Thyroid gland (tissue), 4 donors: Measurements from ENCODE around the gene CITED2. TPM values are rescaled to one million over a fixed set of nuclear protein-coding genes. Genes with fewer than 3 reads are reported as not detected.

Source experiments
- DNase-seq, 2 donors: peaks; one replicate each; pipeline ENCODE4 v3.0.0-alpha.2; 2019
- H3K27ac ChIP-seq, 3 donors: fragments of 200-600 bp; sonication (generic); 1 replicate in 2 of 3; 2 replicates in 1 of 3; pipeline ENCODE4 v1.5.1; 2016 to 2019; ENCODE audit warnings: mild to moderate bottlenecking in 1 of 3, moderate library complexity in 1 of 3
- H3K27me3 ChIP-seq: fragments of 200-600 bp; sonication (generic); one replicate; pipeline ENCODE4 v1.5.1; 2019
- H3K36me3 ChIP-seq, 2 donors: fragments of 200-600 bp; sonication (generic); one replicate each; pipeline ENCODE4 v1.5.1; 2016 to 2019
- H3K4me1 ChIP-seq, 2 donors: fragments of 200-600 bp; sonication (generic); one replicate each; pipeline ENCODE4 v1.5.1; 2017 to 2019
- H3K4me3 ChIP-seq, 3 donors: fragments of 200-600 bp; sonication (generic); replicated peaks in 1 of 3; 1 replicate in 2 of 3; 2 replicates in 1 of 3; pipeline ENCODE4 v1.5.1; 2016; ENCODE audit warnings: mild to moderate bottlenecking in 1 of 3
- H3K9me3 ChIP-seq: fragments of 200-600 bp; sonication (generic); one replicate; pipeline ENCODE4 v1.5.1; 2017
- POLR2A ChIP-seq, 2 donors: fragments of 450-650 bp; IDR thresholded peaks; one replicate each; pipeline ENCODE4 v1.6.1; 2017; ENCODE audit warnings: antibody characterized with exemption in 2 of 2, mild to moderate bottlenecking in 2 of 2, moderate library complexity in 1 of 2
- WGBS, 2 donors: methylation state at CpG; one replicate each; pipeline ENCODE4 v1.1.5; 2017; 5-methylcytosine and 5-hydroxymethylcytosine counted together
- intact Hi-C: fragments of 100-400 bp; cut with DNase I; formaldehyde crosslinking; loops from one replicate; pipeline ENCODE4 v1.15.1; 2023
- total RNA-seq, 4 donors: library from RNA; depleted of rRNA; stranded (reverse); fragments of >200 nt; gene quantifications; one replicate each; pipeline ENCODE4 v1.2.3, GENCODE V29; 2016
- TF ChIP-seq, protein P1 (sequence below), 6 experiments: fragments of 200-600 bp in 3 of 6; fragments of 450-650 bp in 3 of 6; sonication (generic) in 3 of 6; IDR thresholded peaks; one replicate each; pipeline ENCODE4 v1.5.1; 2016 to 2019; ENCODE audit warnings: antibody characterized with exemption in 6 of 6, mild to moderate bottlenecking in 2 of 6, inconsistent platforms in 1 of 6, moderate library complexity in 1 of 6

Gene CITED2
- total RNA-seq, 4 donors from 2014 or later, result 178 to 354 (median 261) TPM

DNA sequence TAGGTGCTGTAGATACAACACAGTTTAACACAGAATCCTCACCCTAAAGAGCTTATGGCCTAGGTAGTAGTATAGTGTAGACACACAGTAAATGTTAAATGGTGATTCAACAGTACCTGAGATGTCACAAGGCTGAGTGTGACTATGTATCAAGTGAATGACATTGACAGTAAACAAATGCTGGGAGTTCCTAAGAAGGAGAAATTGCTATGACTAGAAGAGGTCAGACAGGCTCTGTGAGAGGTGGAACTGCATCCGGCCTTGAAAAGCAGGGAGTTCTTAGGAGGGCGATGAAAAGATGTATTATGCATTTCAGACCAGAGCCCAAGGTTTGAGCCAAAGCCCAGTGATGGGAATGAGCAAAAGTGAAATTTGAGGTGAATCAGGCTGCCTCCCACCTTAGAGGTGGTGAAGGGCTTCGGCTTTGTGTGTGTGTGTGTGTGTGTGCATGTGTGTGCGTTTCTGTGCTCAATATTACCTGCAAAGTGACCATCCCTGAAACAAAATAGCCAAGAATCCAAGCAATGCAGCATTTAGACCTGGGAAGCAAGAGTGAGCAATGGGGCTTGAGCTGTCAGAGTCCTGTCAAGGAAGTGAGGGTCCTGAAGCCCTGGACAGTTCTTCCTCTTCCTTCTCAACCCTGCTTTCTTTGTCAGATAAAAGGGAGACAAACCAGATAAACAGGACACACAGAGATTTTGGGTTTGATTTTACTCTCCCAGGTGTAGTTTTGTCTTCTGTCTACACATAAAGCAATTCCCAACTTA, 32.3 kb upstream of the CITED2 start:
- intact Hi-C loops, result no loop called here
- Histone ChIP-seq H3K36me3 (no peaks in the 10 kb centered on the region), H3K9me3 (no peaks in the 10 kb centered on the region), H3K27me3 (no peaks in the 10 kb centered on the region), H3K27ac (no peak overlapping the region), H3K4me1 (no peaks in the 10 kb centered on the region), H3K4me3 (no peak overlapping the region)
- TF ChIP-seq, protein P1, sequence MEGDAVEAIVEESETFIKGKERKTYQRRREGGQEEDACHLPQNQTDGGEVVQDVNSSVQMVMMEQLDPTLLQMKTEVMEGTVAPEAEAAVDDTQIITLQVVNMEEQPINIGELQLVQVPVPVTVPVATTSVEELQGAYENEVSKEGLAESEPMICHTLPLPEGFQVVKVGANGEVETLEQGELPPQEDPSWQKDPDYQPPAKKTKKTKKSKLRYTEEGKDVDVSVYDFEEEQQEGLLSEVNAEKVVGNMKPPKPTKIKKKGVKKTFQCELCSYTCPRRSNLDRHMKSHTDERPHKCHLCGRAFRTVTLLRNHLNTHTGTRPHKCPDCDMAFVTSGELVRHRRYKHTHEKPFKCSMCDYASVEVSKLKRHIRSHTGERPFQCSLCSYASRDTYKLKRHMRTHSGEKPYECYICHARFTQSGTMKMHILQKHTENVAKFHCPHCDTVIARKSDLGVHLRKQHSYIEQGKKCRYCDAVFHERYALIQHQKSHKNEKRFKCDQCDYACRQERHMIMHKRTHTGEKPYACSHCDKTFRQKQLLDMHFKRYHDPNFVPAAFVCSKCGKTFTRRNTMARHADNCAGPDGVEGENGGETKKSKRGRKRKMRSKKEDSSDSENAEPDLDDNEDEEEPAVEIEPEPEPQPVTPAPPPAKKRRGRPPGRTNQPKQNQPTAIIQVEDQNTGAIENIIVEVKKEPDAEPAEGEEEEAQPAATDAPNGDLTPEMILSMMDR (IDR thresholded peaks at IDR 0.05), result no peak
- no peak for TF ChIP-seq POLR2A (IDR thresholded peaks at IDR 0.05)
- WGBS, 2 donors, result 75 to 86% methylated on average over 4 of the region's 4 CpGs
- no peak for DNase-seq

DNA sequence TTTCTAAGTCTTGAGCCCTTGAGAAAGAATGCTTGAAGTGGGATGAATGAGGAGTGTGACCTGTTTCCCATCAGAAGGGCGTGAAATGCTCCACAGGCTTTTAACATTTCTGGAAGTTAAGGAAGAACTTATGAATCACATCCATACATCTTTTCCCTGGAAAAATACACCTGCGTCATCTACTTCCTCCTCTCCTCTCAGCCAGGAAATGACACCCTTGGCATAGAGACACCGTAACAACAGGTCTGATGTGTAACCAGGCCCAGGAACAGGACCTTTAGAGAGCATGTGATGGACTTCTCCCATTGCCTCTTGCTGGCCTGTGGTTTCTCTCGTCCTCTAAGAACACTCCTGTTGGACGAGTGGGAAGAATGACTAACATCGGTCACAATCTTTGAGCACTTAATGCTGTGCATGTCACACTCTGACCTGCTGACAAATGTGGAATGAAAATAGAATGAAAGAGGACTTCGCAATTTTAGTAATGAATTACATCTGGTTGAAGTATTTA, 28.5 kb upstream of the CITED2 start:
- intact Hi-C loops, result no loop called here

DNA sequence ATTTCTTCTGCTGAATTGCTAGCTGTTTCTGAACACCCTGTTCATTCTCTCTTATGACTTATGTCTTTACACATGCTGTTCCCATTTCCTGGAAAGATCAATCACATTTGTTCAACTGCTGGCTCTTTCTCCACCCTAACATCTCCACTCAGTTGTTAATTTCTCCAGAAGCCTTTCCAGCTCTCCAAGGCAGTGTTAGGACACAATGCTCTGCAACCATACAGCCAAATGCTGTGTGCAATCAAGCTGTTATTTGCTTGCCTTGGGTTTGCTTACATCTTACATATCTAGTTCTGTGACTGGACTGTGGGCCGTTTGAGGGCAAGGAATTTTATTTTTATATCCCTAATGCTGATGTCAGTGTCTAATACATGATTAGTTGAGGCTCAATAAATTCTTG, 24.2 kb upstream of the CITED2 start:
- TF ChIP-seq POLR2A (IDR thresholded peaks at IDR 0.05), result no peak
- TF ChIP-seq, protein P1 (IDR thresholded peaks at IDR 0.05), result no peak
- no peaks in the 10 kb centered on the region for H3K4me1 ChIP-seq
- intact Hi-C loops, result no loop called here
- no peak overlapping the region for H3K27ac ChIP-seq
- no peak overlapping the region for H3K4me3 ChIP-seq
- no peak for DNase-seq
- 66 to 68% methylated on average over 1 of the region's 1 CpG for WGBS, 2 donors
- H3K9me3 ChIP-seq, result no peaks in the 10 kb centered on the region
- no peaks in the 10 kb centered on the region for H3K36me3 ChIP-seq
- H3K27me3 ChIP-seq, result no peaks in the 10 kb centered on the region

More for the DNA sequence above, 28.5 kb upstream of the CITED2 start:
- Histone ChIP-seq H3K27ac (no peak overlapping the region), H3K9me3 (no peaks in the 10 kb centered on the region), H3K36me3 (no peaks in the 10 kb centered on the region), H3K4me1 (no peaks in the 10 kb centered on the region), H3K27me3 (no peaks in the 10 kb centered on the region), H3K4me3 (no peak overlapping the region)
- TF ChIP-seq POLR2A (IDR thresholded peaks at IDR 0.05), result no peak
- TF ChIP-seq, protein P1 (IDR thresholded peaks at IDR 0.05), result no peak
- WGBS, 2 donors, result 74 to 80% methylated on average over 7 of the region's 7 CpGs
- DNase-seq, result no peak

DNA sequence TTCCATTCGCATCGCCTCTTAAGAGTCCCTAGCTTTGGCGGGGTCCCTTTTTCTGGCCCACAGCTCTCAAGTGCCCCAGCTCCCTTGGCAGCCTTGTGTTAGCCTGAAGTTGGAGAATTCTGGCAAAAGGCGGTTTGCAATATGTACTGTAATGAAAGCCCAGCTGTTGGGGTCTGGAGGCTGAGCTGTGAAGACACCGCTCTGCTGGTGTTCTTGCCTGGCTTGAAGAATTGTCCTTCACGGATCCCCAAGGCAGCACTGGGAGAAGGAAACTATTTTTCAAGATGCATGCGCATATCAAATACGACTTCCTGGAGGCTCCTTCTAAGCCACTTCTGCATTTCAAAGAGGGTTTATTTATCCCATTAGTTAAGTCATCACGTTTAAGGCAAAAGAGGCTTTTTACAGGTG, 21.4 kb upstream of the CITED2 start:
- no peaks in the 10 kb centered on the region for H3K36me3 ChIP-seq

DNA sequence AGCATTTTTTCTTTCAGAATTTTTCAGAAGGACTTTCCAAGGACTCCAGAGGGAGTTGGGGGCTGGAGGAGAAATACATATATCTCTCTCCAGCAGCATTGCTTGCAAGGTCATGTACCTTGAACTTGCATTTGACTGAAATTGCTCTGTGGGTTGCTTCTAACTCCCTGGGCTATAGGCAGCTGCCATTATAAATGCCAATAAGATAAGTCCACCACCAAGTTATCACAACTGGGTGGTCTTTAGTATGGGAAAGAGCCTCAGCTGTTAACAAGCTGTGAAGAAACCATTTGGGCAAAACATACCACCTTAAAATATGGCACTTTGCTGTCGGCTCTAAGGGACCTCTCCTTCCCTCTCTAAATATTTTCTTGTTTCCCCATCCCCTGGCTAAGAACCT, 20.9 kb upstream of the CITED2 start:
- TF ChIP-seq, protein P1 (IDR thresholded peaks at IDR 0.05), result no peak
- no peak for TF ChIP-seq POLR2A (IDR thresholded peaks at IDR 0.05)
- WGBS, 2 donors, result 62% methylated on average over 1 of the region's 1 CpG
- H3K4me3 ChIP-seq, result no peak overlapping the region
- DNase-seq, result no peak
- H3K4me1 ChIP-seq, result no peaks in the 10 kb centered on the region
- intact Hi-C loops, result no loop called here
- no peaks in the 10 kb centered on the region for H3K36me3 ChIP-seq
- H3K27ac ChIP-seq, result no peak overlapping the region
- no peaks in the 10 kb centered on the region for H3K27me3 ChIP-seq
- no peaks in the 10 kb centered on the region for H3K9me3 ChIP-seq

More for the DNA sequence above, 21.4 kb upstream of the CITED2 start:
- intact Hi-C loops, result no loop called here
- TF ChIP-seq, protein P1 (IDR thresholded peaks at IDR 0.05), result no peak
- no peak for TF ChIP-seq POLR2A (IDR thresholded peaks at IDR 0.05)
- Histone ChIP-seq H3K4me1 (no peaks in the 10 kb centered on the region), H3K27me3 (no peaks in the 10 kb centered on the region), H3K4me3 (no peak overlapping the region), H3K27ac (no peak overlapping the region), H3K9me3 (no peaks in the 10 kb centered on the region)
- no peak for DNase-seq
- WGBS, 2 donors, result 52 to 66% methylated on average over 9 of the region's 9 CpGs
